ENCODE measurements around the gene PPP2R3A.

DNA sequence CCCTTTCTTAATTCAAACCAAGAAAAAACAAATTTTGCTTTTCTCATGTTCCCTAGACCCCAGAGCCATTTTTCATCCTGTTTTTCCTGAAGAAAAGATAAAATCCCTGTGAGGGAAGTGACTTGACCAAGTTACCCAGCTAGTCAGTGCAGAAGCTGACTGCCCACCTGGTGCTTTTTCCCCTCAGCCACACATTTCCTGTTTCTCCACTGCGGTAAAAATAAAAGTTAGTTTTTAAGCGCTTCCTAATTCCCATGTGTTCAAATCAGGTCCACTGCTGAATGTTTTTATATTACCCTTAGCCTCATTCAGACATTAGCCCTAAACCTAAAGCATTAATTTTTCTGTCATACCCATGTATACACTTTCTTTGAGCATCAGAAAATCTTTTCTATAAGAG lies 26.1 kb downstream of the PPP2R3A start:
- no peak for TF ChIP-seq EZH2 (IDR thresholded peaks at IDR 0.05; ENCODE audit: borderline replicate concordance, low read depth, low read length, severe bottlenecking)
- TF ChIP-seq, protein P1, sequence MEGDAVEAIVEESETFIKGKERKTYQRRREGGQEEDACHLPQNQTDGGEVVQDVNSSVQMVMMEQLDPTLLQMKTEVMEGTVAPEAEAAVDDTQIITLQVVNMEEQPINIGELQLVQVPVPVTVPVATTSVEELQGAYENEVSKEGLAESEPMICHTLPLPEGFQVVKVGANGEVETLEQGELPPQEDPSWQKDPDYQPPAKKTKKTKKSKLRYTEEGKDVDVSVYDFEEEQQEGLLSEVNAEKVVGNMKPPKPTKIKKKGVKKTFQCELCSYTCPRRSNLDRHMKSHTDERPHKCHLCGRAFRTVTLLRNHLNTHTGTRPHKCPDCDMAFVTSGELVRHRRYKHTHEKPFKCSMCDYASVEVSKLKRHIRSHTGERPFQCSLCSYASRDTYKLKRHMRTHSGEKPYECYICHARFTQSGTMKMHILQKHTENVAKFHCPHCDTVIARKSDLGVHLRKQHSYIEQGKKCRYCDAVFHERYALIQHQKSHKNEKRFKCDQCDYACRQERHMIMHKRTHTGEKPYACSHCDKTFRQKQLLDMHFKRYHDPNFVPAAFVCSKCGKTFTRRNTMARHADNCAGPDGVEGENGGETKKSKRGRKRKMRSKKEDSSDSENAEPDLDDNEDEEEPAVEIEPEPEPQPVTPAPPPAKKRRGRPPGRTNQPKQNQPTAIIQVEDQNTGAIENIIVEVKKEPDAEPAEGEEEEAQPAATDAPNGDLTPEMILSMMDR (IDR thresholded peaks at IDR 0.05; ENCODE audit: borderline replicate concordance, extremely low read depth, low read length, poor library complexity, severe bottlenecking) = no peak
